HepG2 (cell line): Measurements from ENCODE around the gene PPME1. TPM values are rescaled to one million over a fixed set of nuclear protein-coding genes. Genes with fewer than 3 reads are reported as not detected.

Source experiments
- ATAC-seq: fragments of 200-7000 bp; cut with Tn5 transposase; 3 replicates; pipeline ENCODE4 v1.9.1; 2020; ENCODE audit warnings: mild to moderate bottlenecking, moderate library complexity
- BruUV-seq: library from RNA; stranded (reverse); fragments of 400-500 nt; replicated peaks from 2 replicates; lab custom pipeline; 2021; lab: Mats Ljungman, UMichigan
- CTCF ChIA-PET: fragments of 300-600 bp; formaldehyde crosslinking; extraction: SDS; loops from one replicate; lab custom pipeline; 2021; ENCODE audit warnings: low total read pairs, inconsistent platforms, low intra/inter-chr PET ratio; lab: Yijun Ruan, JAX
- POLR2A ChIA-PET: fragments of 350-600 bp; sonication (Branson Sonifier 250); formaldehyde crosslinking; loops from one replicate; lab custom pipeline; 2020; ENCODE audit warnings: antibody characterized with exemption, inconsistent platforms; lab: Yijun Ruan, JAX
- DNase-seq: peaks from one replicate; pipeline ENCODE4 v3.0.0-alpha.2; 2015; ENCODE audit warnings: low spot score
- FAIRE-seq: peaks from 3 replicates; lab custom pipeline; 2011; peaks lifted over from hg19 to GRCh38; lab: Jason Lieb, UNC
- H2AFZ ChIP-seq: one replicate; pipeline ENCODE4 v1.6.1; 2011; ENCODE audit warnings: low read length, inconsistent platforms
- H3K27ac ChIP-seq: fragments of 300-600 bp; 3 replicates; pipeline ENCODE4 v1.8.0; 2011; ENCODE audit warnings: mixed run types, mild to moderate bottlenecking, mixed read lengths, low read length, inconsistent platforms; ENCODE audit not compliant: insufficient read depth; ENCODE audit errors: extremely low read length
- H3K27me3 ChIP-seq, 2 experiments: fragments of 200-600 bp in 1 of 2; 2 replicates in 1 of 2; 3 replicates in 1 of 2; pipeline versions ENCODE4 v1.6.0 to v1.8.0; 2011; ENCODE audit warnings: low read length in 2 of 2, mild to moderate bottlenecking in 2 of 2, moderate library complexity in 2 of 2, inconsistent platforms in 1 of 2; ENCODE audit not compliant: insufficient read depth in 2 of 2, control insufficient read depth in 1 of 2
- H3K36me3 ChIP-seq, 2 experiments: fragments of 200-600 bp in 1 of 2; replicated peaks in 1 of 2; 2 replicates in 1 of 2; 3 replicates in 1 of 2; pipeline versions ENCODE4 v1.5.1 to v1.8.0; 2011; ENCODE audit warnings: low read length in 2 of 2, inconsistent platforms in 1 of 2; ENCODE audit not compliant: insufficient read depth in 2 of 2, control insufficient read depth in 1 of 2
- H3K4me1 ChIP-seq: 2 replicates; pipeline ENCODE4 v1.5.1; 2012; ENCODE audit warnings: low read length, inconsistent platforms; ENCODE audit not compliant: insufficient read depth
- H3K4me2 ChIP-seq: 2 replicates; pipeline ENCODE4 v1.6.0; 2011; ENCODE audit warnings: low read depth, low read length, inconsistent platforms
- H3K4me3 ChIP-seq, 3 experiments: fragments of 200-600 bp in 1 of 3; sonication (generic), shearing (Covaris generic) in 1 of 3; replicated peaks in 1 of 3; 2 replicates each; pipeline ENCODE4 v1.5.1; 2011 to 2016; ENCODE audit warnings: low read length in 3 of 3, inconsistent platforms in 2 of 3, low read depth in 2 of 3, mild to moderate bottlenecking in 2 of 3, control low read depth in 1 of 3, mixed read lengths in 1 of 3; ENCODE audit not compliant: insufficient read depth in 1 of 3
- H3K79me2 ChIP-seq: one replicate; pipeline ENCODE4 v1.6.1; 2011; ENCODE audit warnings: low read length, inconsistent platforms; ENCODE audit not compliant: insufficient read depth
- H3K9ac ChIP-seq: 2 replicates; pipeline ENCODE4 v1.6.0; 2011; ENCODE audit warnings: mild to moderate bottlenecking, low read depth, low read length, inconsistent platforms; ENCODE audit not compliant: insufficient read depth
- H3K9me3 ChIP-seq: 2 replicates; pipeline ENCODE4 v1.5.1; 2012; ENCODE audit warnings: mild to moderate bottlenecking, low read length
- H4K20me1 ChIP-seq: 2 replicates; pipeline ENCODE4 v1.6.0; 2011; ENCODE audit warnings: inconsistent platforms, mild to moderate bottlenecking, low read length, moderate library complexity; ENCODE audit not compliant: insufficient read depth
- ATF1 ChIP-seq: IDR thresholded peaks from 2 replicates; pipeline ENCODE4 v1.6.1; 2016; ENCODE audit warnings: mild to moderate bottlenecking, control low read depth
- FOXJ3 ChIP-seq: sonication (generic); formaldehyde crosslinking; IDR thresholded peaks from 2 replicates; pipeline ENCODE4 v1.4.0; 2020; ENCODE audit warnings: missing genetic modification reagents, mild to moderate bottlenecking, borderline replicate concordance
- GABPA ChIP-seq, 2 experiments: IDR thresholded peaks; 2 replicates each; pipeline ENCODE4 v1.6.1; 2011 to 2016; ENCODE audit warnings: low read depth in 2 of 2, low read length in 1 of 2, missing biosample characterization in 1 of 2, missing genetic modification characterization in 1 of 2
- GTF3A ChIP-seq: sonication (generic); formaldehyde crosslinking; conservative IDR thresholded peaks from 2 replicates; pipeline ENCODE4 v1.4.0; 2020; ENCODE audit warnings: mild to moderate bottlenecking, missing genetic modification reagents
- IRF2 ChIP-seq: IDR thresholded peaks from 2 replicates; pipeline ENCODE4 v1.6.1; 2018; ENCODE audit warnings: missing genetic modification reagents, missing compliant biosample characterization
- MNT ChIP-seq: fragments of 450-650 bp; IDR thresholded peaks from 2 replicates; pipeline ENCODE4 v1.6.1; 2016
- SAFB2 ChIP-seq: sonication (generic); formaldehyde crosslinking; IDR thresholded peaks from 2 replicates; pipeline ENCODE4 v1.5.1; 2020; ENCODE audit warnings: missing genetic modification reagents, low read depth, mild to moderate bottlenecking, borderline replicate concordance
- ZNF256 ChIP-seq: sonication (generic); formaldehyde crosslinking; conservative IDR thresholded peaks from 2 replicates; pipeline ENCODE4 v1.4.0; 2020; ENCODE audit warnings: missing genetic modification reagents
- ZNF292 ChIP-seq: sonication (generic); formaldehyde crosslinking; IDR thresholded peaks from 2 replicates; pipeline ENCODE4 v1.8.1; 2022; ENCODE audit warnings: mild to moderate bottlenecking, low read depth, missing genetic modification reagents, borderline replicate concordance
- WGBS: methylation state at CpG from one replicate; pipeline ENCODE4 v1.1.6; 2017; ENCODE audit warnings: low lambda C conversion rate; 5-methylcytosine and 5-hydroxymethylcytosine counted together
- in situ Hi-C: cut with HindIII; loops from 2 replicates; pipeline ENCODE4 v1.10.0; 2017; ENCODE audit warnings: low pct_unique_long_range_greater_than_20kb; ENCODE audit not compliant: extremely low pct_ligation_motif_present
- intact Hi-C: fragments of 100-400 bp; cut with micrococcal nuclease; formaldehyde crosslinking; loops from one replicate; pipeline ENCODE4 v1.10.0; 2022; ENCODE audit not compliant: unreplicated experiment
- polyA plus RNA-seq, 8 experiments: library from polyadenylated mRNA; depleted of rRNA in 3 of 8; stranded (reverse) in 7 of 8; unstranded in 1 of 8; fragments of >200 nt; fragmentation: Illumina TruSeq in 4 of 8; extraction: Trizol in 4 of 8; gene quantifications; 2 replicates each; pipeline versions ENCODE4 v1.2.1 to v1.2.3, GENCODE V29; 2011 to 2016; ENCODE audit warnings: low read depth in 4 of 8, missing spikeins in 1 of 8, mixed read lengths in 1 of 8; ENCODE audit not compliant: insufficient read depth in 1 of 8
- total RNA-seq, 5 experiments: library from RNA; depleted of rRNA; stranded (reverse); fragments of >200 nt; fragmentation: Illumina TruSeq; extraction: Trizol; gene quantifications; 2 replicates each; pipeline ENCODE4 v1.2.3, GENCODE V29; 2016; ENCODE audit warnings: low read depth in 1 of 5
- TF ChIP-seq, protein P1 (sequence below): sonication (generic); formaldehyde crosslinking; IDR thresholded peaks from 2 replicates; pipeline ENCODE4 v1.4.0; 2020; ENCODE audit warnings: missing genetic modification reagents

Gene PPME1
- total and polyA plus RNA-seq, 2 of the 13 experiments (the other 11 are each of a cell fraction or from before 2014, with no cell fraction given) = 31.3 to 56.0 TPM

GRCh38 chr11:74248469-74248868, 77.4 kb downstream of the PPME1 start:
- WGBS = 93% methylated on average over 1 of the region's 1 CpG
- ATAC-seq (no peak), DNase-seq (no peak), FAIRE-seq (no peak)
- ChIA-PET CTCF (no interaction called here), POLR2A (no interaction called here)
- Histone ChIP-seq H4K20me1 (no peaks in the 10 kb centered on the region), H3K4me3 (no peak overlapping the region), H3K79me2 (no peaks in the 10 kb centered on the region), H2AFZ (no peak overlapping the region), H3K27ac (no peak overlapping the region), H3K9me3 (no peaks in the 10 kb centered on the region), H3K36me3 (peaks cover 23 to 81% of the 10 kb centered on the region in 2 experiments), H3K27me3 (no peaks in the 10 kb centered on the region), H3K4me1 (no peaks in the 10 kb centered on the region), H3K9ac (no peak overlapping the region), H3K4me2 (no peak overlapping the region)
- BruUV-seq = no TSS peak
- intact Hi-C loops = no loop called here
- TF ChIP-seq FOXJ3 (no peak), GTF3A (CRISPR knock-in tag) (no peak), MNT (no peak), ZNF256 (CRISPR knock-in tag) (no peak), GABPA (IDR thresholded peaks at IDR 0.05; ENCODE audit: low read depth, low read length) (no peak), GABPA (CRISPR knock-in tag; IDR thresholded peaks at IDR 0.05; ENCODE audit: low read depth) (no peak), SAFB2 (CRISPR knock-in tag) (no peak)
- in situ Hi-C loops = no loop called here

GRCh38 chr11:74249496-74249895, 78.4 kb downstream of the PPME1 start:
- H3K27me3 ChIP-seq = no peaks in the 10 kb centered on the region
- ChIA-PET POLR2A (no interaction called here), CTCF (no interaction called here)
- H3K4me3 ChIP-seq = no peak overlapping the region
- H3K9me3 ChIP-seq = no peaks in the 10 kb centered on the region
- no peak overlapping the region for H3K27ac ChIP-seq
- peaks cover 23 to 85% of the 10 kb centered on the region in 2 experiments for H3K36me3 ChIP-seq
- no peaks in the 10 kb centered on the region for H3K79me2 ChIP-seq
- intact Hi-C loops (no loop called here), in situ Hi-C loops (no loop called here)
- no peak overlapping the region for H3K9ac ChIP-seq
- FAIRE-seq (no peak), ATAC-seq (no peak), DNase-seq (no peak)
- H3K4me2 ChIP-seq = no peak overlapping the region
- WGBS = 97% methylated on average over 2 of the region's 2 CpGs
- H2AFZ ChIP-seq = no peak overlapping the region
- no peaks in the 10 kb centered on the region for H3K4me1 ChIP-seq
- BruUV-seq = no TSS peak
- H4K20me1 ChIP-seq = no peaks in the 10 kb centered on the region
- TF ChIP-seq, protein P1, sequence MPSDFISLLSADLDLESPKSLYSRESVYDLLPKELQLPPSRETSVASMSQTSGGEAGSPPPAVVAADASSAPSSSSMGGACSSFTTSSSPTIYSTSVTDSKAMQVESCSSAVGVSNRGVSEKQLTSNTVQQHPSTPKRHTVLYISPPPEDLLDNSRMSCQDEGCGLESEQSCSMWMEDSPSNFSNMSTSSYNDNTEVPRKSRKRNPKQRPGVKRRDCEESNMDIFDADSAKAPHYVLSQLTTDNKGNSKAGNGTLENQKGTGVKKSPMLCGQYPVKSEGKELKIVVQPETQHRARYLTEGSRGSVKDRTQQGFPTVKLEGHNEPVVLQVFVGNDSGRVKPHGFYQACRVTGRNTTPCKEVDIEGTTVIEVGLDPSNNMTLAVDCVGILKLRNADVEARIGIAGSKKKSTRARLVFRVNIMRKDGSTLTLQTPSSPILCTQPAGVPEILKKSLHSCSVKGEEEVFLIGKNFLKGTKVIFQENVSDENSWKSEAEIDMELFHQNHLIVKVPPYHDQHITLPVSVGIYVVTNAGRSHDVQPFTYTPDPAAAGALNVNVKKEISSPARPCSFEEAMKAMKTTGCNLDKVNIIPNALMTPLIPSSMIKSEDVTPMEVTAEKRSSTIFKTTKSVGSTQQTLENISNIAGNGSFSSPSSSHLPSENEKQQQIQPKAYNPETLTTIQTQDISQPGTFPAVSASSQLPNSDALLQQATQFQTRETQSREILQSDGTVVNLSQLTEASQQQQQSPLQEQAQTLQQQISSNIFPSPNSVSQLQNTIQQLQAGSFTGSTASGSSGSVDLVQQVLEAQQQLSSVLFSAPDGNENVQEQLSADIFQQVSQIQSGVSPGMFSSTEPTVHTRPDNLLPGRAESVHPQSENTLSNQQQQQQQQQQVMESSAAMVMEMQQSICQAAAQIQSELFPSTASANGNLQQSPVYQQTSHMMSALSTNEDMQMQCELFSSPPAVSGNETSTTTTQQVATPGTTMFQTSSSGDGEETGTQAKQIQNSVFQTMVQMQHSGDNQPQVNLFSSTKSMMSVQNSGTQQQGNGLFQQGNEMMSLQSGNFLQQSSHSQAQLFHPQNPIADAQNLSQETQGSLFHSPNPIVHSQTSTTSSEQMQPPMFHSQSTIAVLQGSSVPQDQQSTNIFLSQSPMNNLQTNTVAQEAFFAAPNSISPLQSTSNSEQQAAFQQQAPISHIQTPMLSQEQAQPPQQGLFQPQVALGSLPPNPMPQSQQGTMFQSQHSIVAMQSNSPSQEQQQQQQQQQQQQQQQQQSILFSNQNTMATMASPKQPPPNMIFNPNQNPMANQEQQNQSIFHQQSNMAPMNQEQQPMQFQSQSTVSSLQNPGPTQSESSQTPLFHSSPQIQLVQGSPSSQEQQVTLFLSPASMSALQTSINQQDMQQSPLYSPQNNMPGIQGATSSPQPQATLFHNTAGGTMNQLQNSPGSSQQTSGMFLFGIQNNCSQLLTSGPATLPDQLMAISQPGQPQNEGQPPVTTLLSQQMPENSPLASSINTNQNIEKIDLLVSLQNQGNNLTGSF (CRISPR knock-in tag) = no peak
- TF ChIP-seq ZNF292 (CRISPR knock-in tag) (no peak), ATF1 (CRISPR knock-in tag) (no peak), IRF2 (CRISPR knock-in tag) (no peak)
